Muscle of back (tissue), 13 donors: ENCODE measurements around the gene TNN. TPM values are rescaled to one million over a fixed set of nuclear protein-coding genes. Genes with fewer than 3 reads are reported as not detected.
A peak's percentile ranks its signal among the peaks of the same experiment; 100 is the strongest.
"Not testable (repeated sequence)": the region's sequence is repeated elsewhere in the genome, so short reads cannot be mapped to it uniquely, and the experiment has no call there.

Experiments
- DNase-seq, 3 donors: peaks; one replicate each; pipeline versions ENCODE4 v3.0.0 to v3.0.0-alpha.2; 2013
- long read RNA-seq, 9 donors: transcript quantifications; one replicate each; lab custom pipeline, GENCODE V29; 2026
- polyA plus RNA-seq, 10 donors: library from polyadenylated mRNA; unstranded; fragments of 120-200 nt; gene quantifications; one replicate each; pipeline ENCODE4 v1.2.1, GENCODE V29; 2013; ENCODE audit not compliant: insufficient read length in 10 of 10

The TNN gene, protein sequence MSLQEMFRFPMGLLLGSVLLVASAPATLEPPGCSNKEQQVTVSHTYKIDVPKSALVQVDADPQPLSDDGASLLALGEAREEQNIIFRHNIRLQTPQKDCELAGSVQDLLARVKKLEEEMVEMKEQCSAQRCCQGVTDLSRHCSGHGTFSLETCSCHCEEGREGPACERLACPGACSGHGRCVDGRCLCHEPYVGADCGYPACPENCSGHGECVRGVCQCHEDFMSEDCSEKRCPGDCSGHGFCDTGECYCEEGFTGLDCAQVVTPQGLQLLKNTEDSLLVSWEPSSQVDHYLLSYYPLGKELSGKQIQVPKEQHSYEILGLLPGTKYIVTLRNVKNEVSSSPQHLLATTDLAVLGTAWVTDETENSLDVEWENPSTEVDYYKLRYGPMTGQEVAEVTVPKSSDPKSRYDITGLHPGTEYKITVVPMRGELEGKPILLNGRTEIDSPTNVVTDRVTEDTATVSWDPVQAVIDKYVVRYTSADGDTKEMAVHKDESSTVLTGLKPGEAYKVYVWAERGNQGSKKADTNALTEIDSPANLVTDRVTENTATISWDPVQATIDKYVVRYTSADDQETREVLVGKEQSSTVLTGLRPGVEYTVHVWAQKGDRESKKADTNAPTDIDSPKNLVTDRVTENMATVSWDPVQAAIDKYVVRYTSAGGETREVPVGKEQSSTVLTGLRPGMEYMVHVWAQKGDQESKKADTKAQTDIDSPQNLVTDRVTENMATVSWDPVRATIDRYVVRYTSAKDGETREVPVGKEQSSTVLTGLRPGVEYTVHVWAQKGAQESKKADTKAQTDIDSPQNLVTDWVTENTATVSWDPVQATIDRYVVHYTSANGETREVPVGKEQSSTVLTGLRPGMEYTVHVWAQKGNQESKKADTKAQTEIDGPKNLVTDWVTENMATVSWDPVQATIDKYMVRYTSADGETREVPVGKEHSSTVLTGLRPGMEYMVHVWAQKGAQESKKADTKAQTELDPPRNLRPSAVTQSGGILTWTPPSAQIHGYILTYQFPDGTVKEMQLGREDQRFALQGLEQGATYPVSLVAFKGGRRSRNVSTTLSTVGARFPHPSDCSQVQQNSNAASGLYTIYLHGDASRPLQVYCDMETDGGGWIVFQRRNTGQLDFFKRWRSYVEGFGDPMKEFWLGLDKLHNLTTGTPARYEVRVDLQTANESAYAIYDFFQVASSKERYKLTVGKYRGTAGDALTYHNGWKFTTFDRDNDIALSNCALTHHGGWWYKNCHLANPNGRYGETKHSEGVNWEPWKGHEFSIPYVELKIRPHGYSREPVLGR (N-terminal part only)
- polyA plus RNA-seq = 1 to 10 TPM; 3.1 to 6.3 (median 5.1) TPM
- long read RNA-seq, donor 1, full-length matches to known transcripts = 1 of 1 reads
- long read RNA-seq, donor 1, partial matches to known transcripts = 0 of 1 reads
- long read RNA-seq, donor 1, other reads (novel, unspliced or antisense) = 0 of 1 reads
- long read RNA-seq, donor 2 = 0 reads
- long read RNA-seq, donor 3 = 0 reads
- long read RNA-seq, donor 4 = 0 reads
- long read RNA-seq, donor 5, partial matches to known transcripts = 7 of 7 reads
- long read RNA-seq, donor 5, other reads (novel, unspliced or antisense) = 0 of 7 reads
- long read RNA-seq, donor 6 = 0 reads
- long read RNA-seq, donor 7 = 0 reads
- long read RNA-seq, donor 8 = 0 reads
- long read RNA-seq, donor 9 = 0 reads

DNA sequence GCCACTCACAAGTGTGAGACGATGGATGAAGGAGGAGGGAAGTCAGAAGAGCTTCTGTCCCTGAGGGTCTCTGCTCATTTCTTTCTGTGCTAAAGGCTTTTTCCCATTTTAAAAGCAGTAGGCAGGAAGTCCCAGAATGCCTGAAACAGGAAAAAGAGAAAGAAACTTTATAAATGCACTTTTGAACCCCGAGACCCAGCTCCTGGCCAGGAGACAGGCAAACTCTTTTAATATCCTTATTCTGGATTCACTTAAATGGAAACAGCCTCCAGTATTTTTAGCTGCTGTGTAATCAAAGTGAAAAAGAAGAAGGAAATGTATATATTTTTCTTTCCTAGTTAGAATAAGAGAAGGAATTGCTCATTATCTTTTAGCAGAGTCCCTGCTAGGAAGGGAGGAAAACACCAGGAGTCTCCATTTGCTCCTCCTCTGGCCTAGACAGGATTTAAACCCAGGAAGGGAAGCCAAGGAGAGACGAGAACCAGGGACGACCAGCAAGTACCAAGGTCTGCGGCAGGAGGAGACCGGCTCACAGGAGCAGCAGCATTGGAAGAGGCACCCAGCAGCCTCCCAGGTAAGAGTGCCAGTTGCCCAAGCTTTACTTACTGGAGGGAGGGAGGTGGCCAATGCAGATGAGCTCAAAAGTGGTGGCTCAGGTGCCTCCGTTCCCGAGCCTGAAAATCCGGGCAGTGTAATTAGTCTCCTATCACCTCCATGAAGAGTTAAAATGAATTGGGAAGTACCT is at the start of gene TNN:
TNN (plus strand) TSS at position 472 of the 745 bp plus-strand sequence. CDS start 9,586 bp downstream, outside the sequence.
- DNase-seq = peak in 1 of 3 donors; percentile 58

DNA sequence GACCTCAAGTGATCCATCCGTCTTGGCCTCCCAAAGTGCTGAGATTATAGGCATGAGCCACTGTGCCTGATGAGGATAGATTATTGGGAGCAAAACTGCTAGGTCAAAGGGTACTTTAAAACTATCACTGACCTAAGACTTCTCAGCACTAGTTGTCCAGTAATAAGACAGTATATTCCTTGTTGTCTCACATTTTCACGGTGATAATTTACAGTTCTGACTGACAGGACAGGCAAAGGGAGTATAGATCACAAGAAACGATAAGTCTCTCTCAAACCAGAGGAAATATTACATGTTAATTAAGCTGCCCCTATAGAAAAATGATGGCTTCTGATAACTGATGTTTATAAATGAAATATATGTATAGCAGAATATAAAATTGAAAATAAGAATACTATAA is 48.1 kb upstream of the TNN start:
- DNase-seq = no peak

DNA sequence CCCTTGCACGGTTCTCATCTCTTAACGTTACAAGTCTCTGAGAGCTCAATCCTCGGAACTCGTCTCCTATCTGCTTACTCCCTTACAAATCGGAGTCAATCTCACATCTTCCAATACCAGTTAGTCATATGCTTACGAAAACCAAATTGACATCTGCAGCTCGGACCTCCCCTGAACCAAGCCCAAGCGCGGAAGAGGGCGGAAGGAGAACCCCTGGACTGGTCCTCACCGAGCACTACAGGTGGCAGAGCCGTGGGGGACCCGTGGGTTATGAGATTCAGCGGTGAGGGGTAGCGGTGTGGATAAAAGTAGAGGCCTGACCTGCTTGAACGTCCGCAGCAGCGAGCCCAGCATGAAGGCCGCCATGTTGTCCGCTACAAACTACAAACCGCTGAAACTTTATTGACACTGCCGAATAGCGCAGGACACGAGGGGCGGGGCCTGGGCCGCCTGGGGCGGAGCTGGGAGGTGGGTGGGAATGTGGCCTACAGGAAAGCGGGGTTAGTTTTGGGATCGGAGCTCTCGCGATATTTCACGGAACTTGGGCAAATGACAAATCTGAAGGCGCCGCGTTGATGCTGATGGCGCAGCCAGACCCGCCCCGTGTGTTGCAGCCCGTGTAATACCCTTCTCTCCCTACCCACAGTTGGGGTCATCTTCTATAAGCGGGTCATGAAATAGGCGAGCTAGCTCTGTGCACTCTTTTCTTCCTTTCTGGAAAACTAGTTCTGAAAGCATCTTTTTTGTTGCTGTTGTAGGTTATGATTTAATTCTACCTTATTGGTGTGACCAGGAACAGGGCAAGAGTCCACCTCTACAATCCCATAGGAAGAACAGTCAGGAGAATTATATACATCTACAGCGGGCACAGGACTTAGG is 44.4 kb upstream of the TNN start, which contains the start of gene MRPS14:
MRPS14 (minus strand) TSS at position 383 of the 879 bp plus-strand sequence; CDS start at position 366, 17 bp downstream.
- peak; percentile 98 to 100 (median 100) for DNase-seq

DNA sequence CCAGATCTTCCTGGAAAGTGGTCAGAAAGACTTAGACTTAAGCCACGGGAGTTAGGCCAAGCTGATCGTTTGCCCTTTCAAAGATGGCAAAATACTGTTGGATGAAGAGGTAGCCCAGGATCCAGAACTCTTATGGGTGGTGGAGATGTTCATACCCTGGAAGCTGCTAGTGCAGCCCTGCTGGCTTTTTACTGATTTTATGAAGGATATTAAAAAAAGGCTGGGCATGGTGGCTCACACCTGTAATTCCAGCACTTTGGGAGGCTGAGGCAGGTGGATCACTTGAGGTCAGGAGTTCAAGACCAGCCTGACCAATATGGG is 43.8 kb upstream of the TNN start:
- DNase-seq = not testable (repeated sequence)

DNA sequence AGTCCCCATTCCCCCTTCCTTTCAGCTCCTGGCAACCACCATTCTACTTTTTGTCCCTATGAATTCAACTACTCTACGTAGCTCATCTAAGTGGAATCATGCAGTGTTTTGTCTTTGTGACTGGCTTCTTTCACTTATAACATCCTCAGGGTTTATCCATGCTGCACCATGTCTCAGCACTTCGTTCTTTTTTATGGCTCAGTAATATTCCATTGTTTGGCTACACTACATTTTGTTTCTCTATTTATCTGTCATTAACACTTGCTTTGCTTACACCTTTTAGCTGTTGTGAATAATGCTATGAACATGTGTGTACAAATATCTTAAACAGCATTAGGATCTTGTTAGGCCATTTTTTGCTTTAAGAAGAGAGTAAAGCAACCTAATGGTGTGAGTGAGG is 42.9 kb upstream of the TNN start:
- DNase-seq = no peak

DNA sequence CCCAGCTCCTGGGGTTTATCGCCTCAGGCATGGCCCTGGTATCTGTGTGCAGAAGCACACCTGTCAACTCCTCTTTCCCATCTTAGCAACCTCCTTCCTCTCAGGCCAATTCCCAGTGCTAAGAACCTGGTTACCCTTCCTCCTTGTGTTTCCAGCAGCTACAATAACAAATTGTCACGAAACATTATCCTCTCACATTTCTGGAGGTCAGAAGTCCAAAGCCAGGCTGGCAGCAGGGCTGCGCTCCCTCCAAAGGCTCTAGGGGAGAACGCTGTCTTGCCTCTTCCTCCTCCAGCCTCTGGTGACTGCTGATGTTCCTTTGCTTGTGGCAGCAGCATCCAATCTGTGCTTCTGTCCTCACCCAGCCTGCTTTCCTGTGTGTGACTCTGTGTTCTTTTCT is 33.7 kb upstream of the TNN start:
- no peak for DNase-seq

DNA sequence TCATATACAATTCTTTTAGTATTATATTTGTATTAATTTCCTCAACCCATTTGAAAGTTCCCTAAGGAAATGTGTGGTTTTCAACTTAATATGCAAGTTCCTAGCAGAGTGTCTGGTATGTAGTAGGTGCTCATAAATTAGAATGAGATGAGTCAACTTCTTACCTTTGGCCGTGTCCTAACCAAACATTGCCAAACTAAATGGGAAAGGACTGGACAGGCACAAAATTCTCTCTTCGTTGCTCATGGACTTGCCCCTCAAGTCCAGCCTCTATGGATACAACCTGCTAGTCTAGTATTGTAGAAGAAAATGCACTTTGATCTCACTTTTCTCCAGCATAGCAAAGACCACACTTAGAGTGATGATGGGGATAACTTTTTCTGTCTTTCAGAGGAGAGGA is 32.9 kb upstream of the TNN start:
- no peak for DNase-seq

DNA sequence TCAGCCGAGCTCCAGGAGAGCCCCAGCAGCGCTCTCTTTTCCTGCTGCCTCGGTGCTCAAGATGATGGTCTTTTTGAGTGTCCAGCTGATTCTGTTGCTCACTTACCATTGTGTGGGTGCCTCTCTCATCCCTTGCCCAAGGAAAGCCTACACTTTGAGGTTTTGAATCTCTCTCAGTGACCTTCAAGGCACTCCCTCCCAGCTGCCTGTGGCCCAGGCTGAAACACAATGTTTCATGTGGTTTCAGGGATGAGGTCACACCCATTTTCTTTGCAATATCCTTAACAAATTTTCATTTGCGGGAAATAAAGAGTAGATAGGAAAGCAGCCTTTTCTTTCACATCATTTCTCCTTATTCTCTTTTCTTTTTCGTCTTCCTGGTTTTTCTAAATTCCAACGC is 31.8 kb upstream of the TNN start:
- DNase-seq = no peak

DNA sequence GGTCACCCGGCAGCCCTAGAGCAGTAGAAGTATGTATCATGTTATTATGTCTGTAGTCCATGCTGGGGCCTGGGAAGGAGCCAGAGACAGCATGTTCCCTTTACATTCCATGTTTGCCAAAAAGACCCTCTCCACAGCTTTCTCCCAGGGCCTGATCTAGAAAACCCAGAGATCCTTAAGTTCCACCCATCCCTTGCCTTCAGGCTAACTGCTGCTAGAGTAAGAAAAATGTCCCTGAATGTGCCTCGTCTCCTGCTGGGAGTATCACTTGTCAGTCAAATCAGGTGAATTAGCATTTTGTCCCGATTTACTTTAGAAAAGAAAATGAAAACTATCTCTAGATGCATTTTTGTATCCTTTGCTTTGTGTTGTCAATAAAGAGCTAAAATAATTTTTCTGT is 31.2 kb upstream of the TNN start:
- DNase-seq = no peak

DNA sequence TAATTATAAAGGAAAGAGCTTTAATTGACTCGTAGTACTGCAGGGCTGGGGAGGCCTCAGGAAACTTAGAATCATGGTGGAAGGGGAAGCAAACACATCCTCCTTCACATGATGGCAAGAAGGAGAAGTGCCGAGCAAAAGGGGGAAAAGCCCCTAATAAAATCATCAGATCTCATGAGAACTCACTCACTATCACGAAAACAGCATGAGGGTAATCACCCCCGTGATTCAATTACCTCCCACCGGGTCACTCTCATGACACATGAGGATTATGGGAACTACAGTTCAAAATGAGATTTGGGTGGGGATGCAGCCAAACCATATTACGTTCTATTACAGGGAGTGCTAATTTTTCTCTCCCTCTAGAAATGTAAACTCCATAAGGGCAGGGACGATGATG is 30.2 kb upstream of the TNN start:
- no peak for DNase-seq

DNA sequence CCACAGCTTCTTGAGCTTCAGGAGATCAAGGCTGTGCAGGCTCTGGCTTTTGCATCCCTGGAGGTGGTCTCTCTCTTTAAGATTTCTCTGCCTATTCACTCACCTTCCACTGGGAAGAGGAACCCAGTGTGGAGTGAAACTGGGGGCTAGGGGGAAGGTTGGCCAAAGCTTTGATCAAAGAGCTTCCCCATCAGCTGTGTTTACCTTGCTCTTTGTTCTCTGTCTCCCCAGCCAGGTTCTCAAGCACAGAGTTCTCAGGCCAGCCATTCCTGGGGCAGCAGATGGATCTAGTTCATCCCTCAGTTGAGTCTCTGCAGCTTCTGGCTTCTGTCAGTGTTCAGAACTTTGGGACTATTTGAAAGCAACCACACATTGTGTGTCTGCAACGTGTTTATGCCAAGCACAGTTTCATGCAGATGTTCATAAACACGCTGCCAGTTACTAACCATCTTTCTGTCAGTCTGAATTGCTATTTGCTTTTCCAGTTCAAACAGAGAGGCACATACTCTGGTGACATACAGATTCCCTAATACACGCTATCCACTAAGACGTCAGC is 27.2 kb upstream of the TNN start:
- no peak for DNase-seq

DNA sequence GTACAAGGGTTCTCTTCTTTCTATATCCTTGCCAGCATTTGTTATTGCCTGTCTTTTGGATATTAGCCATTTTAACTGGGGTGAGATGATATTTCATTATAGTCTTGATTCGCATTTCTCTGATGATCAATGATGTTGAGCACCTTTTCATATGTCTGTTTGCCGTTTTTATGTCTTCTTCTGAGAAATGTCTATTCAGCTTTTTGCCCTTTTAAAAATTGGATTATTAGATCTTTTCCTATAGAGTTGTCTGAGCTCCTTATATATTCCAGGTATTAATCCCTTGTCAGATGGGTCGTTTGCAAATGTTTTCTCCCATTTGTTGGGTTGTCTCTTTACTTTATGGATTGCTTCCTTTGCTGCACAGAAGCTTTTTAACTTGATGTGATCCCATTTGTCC is 25.0 kb upstream of the TNN start:
- DNase-seq = no peak

DNA sequence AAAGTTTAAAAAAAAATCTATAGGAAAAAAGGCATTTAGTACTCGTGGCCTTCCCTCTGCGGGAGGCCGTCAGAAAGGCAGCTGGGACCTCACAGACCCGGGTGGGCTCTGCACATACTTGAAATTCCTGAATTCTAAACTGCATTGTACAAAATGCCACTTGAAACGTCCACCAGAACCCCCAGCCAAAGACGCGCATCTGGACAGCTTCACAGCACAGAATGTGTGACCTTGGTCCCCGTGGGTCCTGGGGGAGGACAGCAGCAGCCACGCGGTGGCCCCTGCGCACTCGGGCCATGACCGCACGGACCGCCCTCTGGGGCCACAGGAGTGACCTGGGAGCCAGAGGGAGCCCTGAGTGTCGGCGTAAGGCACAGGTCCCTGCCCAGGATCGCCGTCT is 23.8 kb upstream of the TNN start:
- DNase-seq = no peak

DNA sequence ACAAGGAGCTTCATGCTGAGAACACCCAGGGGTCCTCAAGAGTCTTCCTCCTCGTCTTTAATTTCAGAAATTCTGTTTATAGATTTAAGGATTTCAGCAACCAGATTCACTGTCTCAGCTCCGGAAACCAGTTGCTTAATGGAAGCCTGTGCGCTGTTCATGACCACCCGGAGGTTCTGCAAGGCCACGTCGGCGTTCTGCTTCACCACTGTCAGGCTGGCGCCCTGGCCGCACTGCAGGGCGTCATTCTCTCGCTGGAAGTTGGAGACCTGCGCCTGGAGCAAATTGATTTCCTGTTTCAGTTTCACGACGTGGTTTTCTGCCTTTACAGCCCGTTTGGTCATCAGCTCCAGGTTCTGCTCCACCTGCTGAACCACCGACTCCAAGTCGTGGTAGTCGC is 23.0 kb upstream of the TNN start:
- not testable (repeated sequence) for DNase-seq

DNA sequence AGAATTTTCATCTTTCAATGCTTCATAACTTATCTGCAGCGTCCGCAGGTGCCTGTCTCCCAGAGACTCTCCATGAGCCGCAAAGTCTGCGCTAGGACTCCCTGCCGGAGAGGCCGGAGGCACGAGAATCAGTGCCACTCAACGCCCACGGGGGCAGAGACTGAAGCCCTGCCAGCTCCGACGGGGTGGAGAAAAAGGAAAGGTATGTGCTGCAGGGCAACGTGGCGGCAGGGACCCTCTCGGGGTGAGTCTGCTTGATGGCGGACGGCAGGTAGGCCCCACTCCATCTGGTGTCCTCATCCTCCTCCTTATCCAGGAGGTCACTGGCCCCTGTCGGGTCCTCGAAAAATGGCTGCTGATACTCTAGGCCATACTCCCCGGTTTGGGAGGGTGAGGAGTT is 22.5 kb upstream of the TNN start:
- no peak for DNase-seq

DNA sequence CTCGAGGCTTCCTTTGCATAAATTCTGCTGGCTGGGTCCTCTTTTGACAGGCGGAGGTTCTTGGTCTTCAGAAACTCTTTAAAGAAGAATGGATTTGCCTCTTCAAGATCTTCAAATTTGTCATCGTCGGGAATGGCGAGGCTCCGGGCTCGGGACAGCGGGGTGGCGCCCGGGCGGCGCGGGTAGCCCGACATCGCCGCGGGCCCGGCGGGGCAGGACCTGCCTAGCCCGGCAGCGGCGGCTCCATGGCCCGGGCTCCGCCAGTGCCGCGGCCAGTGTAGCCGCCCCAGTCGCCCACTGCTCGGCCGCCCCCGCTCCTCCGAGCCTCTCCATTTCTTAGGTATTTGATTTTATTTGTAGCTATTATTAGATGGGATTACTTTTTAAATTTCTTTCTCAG is 22.1 kb upstream of the TNN start:
- no peak for DNase-seq

DNA sequence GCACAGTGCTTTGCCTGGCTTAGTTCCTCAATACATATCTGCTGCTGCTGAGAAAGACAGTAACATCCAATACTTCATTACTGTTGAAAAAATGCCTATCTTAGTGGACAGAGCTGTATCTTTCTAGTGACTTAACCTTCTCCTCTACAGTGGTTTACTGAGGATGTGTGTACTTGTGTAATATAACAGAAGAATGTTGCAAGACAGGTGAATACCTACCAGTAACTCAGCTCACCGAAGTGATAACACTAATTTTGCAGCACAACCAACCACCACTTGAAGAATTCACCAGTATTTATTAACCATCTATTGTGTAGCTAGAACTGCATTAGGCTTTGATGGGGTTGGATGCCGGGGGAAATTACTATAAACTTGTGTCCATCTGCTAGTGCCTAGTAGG is 16.6 kb upstream of the TNN start:
- no peak for DNase-seq

DNA sequence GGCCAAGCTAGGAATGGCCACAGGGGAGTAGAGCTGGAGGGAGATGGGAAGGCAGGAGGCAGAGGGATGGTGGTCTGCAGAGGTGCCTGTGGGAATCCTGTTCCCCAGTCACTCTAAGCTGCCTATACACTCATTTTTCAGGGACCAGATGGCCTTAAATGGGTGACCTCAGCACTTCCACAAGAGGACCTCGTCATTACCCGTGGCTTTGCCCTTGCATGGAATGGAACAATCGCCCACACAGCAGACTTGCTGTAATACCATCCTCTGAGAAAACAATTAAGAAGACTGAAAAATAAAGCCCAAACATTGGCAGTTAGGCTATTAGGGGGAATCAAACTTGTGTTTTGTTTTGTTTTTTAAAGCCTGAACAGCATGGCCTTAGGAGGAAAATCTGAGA is 12.9 kb upstream of the TNN start:
- DNase-seq = no peak

DNA sequence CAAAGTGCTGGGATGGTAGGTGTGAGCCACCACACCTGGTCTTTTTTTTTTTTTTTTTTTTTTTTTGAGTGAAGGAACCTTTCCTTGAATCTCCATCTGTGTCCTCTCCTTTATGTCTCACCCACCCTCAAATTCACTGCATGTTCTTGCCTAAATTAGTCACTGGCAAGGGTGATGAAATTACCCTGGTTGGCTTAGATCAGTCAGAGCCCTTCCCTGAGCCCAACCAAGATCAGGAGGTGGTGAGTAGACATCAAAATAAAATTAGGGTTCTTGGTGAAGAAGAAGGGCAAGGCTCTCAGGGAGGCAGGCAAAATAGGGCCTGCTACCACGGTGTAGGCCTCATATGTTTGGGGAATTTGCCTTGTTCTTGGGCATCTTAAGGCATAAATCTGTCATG is 5.3 kb upstream of the TNN start:
- DNase-seq = no peak
